ENCODE measurements around the gene CUX1. TPM values are rescaled to one million over a fixed set of nuclear protein-coding genes. Genes with fewer than 3 reads are reported as not detected.

CUX1 gene
- total RNA-seq, 1 donor from 2014 or later: 101 TPM

DNA sequence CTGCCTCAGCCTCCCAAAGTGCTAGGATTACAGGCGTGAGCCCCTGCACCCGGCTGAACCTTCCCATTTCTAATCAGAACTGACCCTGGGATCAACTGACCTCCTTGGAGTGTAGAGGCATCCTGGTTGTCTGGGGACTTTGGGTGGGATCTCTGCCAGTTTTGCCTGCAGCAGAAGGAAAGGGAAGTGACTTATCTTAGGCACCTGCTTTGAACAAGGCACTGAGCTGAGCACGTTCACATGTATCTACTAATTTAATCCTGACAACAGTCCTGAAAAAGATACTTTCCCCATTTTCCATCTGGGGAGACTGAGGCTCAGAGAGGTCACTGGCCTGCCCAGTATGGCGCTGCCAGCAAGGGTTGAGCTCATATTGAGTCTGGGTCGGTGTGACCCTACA is 153.4 kb downstream of the CUX1 start:
- Histone ChIP-seq H3K36me3 (no peaks in the 10 kb centered on the region), H3K27me3 (no peaks in the 10 kb centered on the region), H3K27ac (no peak overlapping the region), H3K4me3 (no peak overlapping the region), H3K4me1 (no peaks in the 10 kb centered on the region), H3K9me3 (no peaks in the 10 kb centered on the region)
- intact Hi-C loops (cut with DNase I): no loop called here
- DNase-seq (ENCODE audit: low spot score in 2 of 2): no peak
- no peak for TF ChIP-seq CTCF (IDR thresholded peaks at IDR 0.05)

GRCh38 chr7:101971457-101971856 is 154.0 kb downstream of the CUX1 start:
- Histone ChIP-seq H3K4me3 (no peak overlapping the region), H3K9me3 (no peaks in the 10 kb centered on the region), H3K36me3 (no peaks in the 10 kb centered on the region), H3K27me3 (no peaks in the 10 kb centered on the region), H3K27ac (no peak overlapping the region), H3K4me1 (no peaks in the 10 kb centered on the region)
- no peak for DNase-seq (ENCODE audit: low spot score in 2 of 2)
- intact Hi-C loops (cut with DNase I): no loop called here
- TF ChIP-seq CTCF (IDR thresholded peaks at IDR 0.05): no peak

GRCh38 chr7:101972627-101973026 is 155.2 kb downstream of the CUX1 start:
- intact Hi-C loops (cut with DNase I): no loop called here
- Histone ChIP-seq H3K27ac (no peak overlapping the region), H3K4me1 (no peaks in the 10 kb centered on the region), H3K36me3 (no peaks in the 10 kb centered on the region), H3K4me3 (no peak overlapping the region), H3K9me3 (no peaks in the 10 kb centered on the region), H3K27me3 (no peaks in the 10 kb centered on the region)
- no peak for TF ChIP-seq CTCF (IDR thresholded peaks at IDR 0.05)
- DNase-seq (ENCODE audit: low spot score in 2 of 2): no peak

DNA sequence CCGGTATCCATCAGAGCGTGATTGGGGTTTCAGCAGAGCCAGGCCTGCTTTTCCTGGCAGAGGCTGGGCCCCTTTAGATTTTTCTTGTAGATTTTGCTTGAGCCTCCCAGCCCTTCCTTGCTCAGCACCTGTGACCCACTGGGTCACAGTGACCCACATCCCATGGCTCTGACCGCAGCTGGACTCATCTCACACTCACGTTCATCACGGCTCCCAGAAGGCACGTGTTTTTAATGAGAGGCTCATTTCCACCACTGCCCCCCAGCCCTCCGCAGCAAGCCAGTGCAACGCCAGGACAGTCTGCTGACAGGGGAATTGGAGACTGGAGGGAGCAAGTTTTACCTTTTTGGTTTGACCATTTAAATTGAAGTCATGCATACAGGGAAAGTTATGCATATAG is 155.7 kb downstream of the CUX1 start:
- Histone ChIP-seq H3K27me3 (no peaks in the 10 kb centered on the region), H3K4me1 (no peaks in the 10 kb centered on the region), H3K27ac (no peak overlapping the region), H3K9me3 (no peaks in the 10 kb centered on the region), H3K4me3 (no peak overlapping the region), H3K36me3 (no peaks in the 10 kb centered on the region)
- TF ChIP-seq CTCF (IDR thresholded peaks at IDR 0.05): no peak
- no peak for DNase-seq (ENCODE audit: low spot score in 2 of 2)
- intact Hi-C loops (cut with DNase I): no loop called here

DNA sequence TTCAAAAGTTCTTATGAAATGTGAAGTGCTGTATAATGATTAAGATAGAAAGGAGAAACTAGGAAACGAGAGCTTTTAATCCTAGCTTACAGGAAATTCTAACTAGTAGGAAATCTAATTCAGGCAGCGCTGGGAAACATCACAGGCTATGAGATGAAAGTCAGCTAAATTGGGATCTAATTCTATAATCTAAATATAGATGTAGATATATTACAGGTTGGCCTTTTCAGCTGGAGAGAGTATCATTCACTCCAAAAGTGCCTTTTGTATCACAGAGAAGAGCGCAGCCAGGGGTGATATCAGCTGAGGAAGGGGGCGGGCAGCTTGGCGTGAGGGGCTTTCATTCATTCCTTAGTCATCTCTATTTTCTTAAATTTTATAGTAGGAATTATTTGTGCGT is 157.0 kb downstream of the CUX1 start:
- Histone ChIP-seq H3K27me3 (no peaks in the 10 kb centered on the region), H3K4me3 (no peak overlapping the region), H3K9me3 (no peaks in the 10 kb centered on the region), H3K36me3 (no peaks in the 10 kb centered on the region), H3K27ac (no peak overlapping the region), H3K4me1 (no peaks in the 10 kb centered on the region)
- no peak for TF ChIP-seq CTCF (IDR thresholded peaks at IDR 0.05)
- intact Hi-C loops (cut with DNase I): no loop called here
- DNase-seq (ENCODE audit: low spot score in 2 of 2): no peak

DNA sequence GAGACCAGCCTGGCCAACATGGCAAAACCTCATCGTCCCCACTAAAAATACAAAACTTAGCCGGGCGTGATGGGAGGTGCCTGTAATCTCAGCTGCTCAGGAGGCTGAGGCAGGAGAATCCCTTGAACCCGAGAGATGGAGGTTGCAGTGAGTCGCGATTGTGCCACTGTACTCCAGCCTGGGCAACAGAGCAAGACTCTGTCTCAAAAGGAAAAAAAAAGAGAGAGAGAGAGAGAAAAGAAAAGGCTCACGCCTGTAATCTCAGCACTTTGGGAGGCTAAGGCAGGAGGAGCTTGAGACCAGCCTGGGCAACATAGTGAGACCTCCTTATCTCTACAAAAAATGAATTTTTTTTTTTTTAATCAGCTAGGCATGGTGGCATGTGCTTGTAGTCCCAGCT is 157.6 kb downstream of the CUX1 start:
- H3K36me3 ChIP-seq: no peaks in the 10 kb centered on the region
- no peak for TF ChIP-seq CTCF (IDR thresholded peaks at IDR 0.05)

More for the DNA sequence above, 157.6 kb downstream of the CUX1 start:
- Histone ChIP-seq H3K4me1 (no peaks in the 10 kb centered on the region), H3K27me3 (no peaks in the 10 kb centered on the region), H3K27ac (no peak overlapping the region), H3K9me3 (no peaks in the 10 kb centered on the region), H3K4me3 (no peak overlapping the region)
- DNase-seq (ENCODE audit: low spot score in 2 of 2): no peak
- intact Hi-C loops (cut with DNase I): no loop called here
